Thyroid gland (tissue), 4 donors: ENCODE data around the gene LPP. TPM values are rescaled to one million over a fixed set of nuclear protein-coding genes. Genes with fewer than 3 reads are reported as not detected.

Source experiments
- DNase-seq, 2 donors: peaks; one replicate each; pipeline ENCODE4 v3.0.0-alpha.2; 2019
- H3K27ac ChIP-seq, 3 donors: fragments of 200-600 bp; sonication (generic); 1 replicate in 2 of 3; 2 replicates in 1 of 3; pipeline ENCODE4 v1.5.1; 2016 to 2019; ENCODE audit warnings: mild to moderate bottlenecking in 1 of 3, moderate library complexity in 1 of 3
- H3K27me3 ChIP-seq: fragments of 200-600 bp; sonication (generic); one replicate; pipeline ENCODE4 v1.5.1; 2019
- H3K36me3 ChIP-seq, 2 donors: fragments of 200-600 bp; sonication (generic); one replicate each; pipeline ENCODE4 v1.5.1; 2016 to 2019
- H3K4me1 ChIP-seq, 2 donors: fragments of 200-600 bp; sonication (generic); one replicate each; pipeline ENCODE4 v1.5.1; 2017 to 2019
- H3K4me3 ChIP-seq, 3 donors: fragments of 200-600 bp; sonication (generic); replicated peaks in 1 of 3; 1 replicate in 2 of 3; 2 replicates in 1 of 3; pipeline ENCODE4 v1.5.1; 2016; ENCODE audit warnings: mild to moderate bottlenecking in 1 of 3
- H3K9me3 ChIP-seq: fragments of 200-600 bp; sonication (generic); one replicate; pipeline ENCODE4 v1.5.1; 2017
- CTCF ChIP-seq, 6 experiments: fragments of 200-600 bp in 3 of 6; fragments of 450-650 bp in 3 of 6; sonication (generic) in 3 of 6; IDR thresholded peaks; one replicate each; pipeline ENCODE4 v1.5.1; 2016 to 2019; ENCODE audit warnings: antibody characterized with exemption in 6 of 6, mild to moderate bottlenecking in 2 of 6, inconsistent platforms in 1 of 6, moderate library complexity in 1 of 6
- POLR2A ChIP-seq, 2 donors: fragments of 450-650 bp; IDR thresholded peaks; one replicate each; pipeline ENCODE4 v1.6.1; 2017; ENCODE audit warnings: antibody characterized with exemption in 2 of 2, mild to moderate bottlenecking in 2 of 2, moderate library complexity in 1 of 2
- WGBS, 2 donors: methylation state at CpG; one replicate each; pipeline ENCODE4 v1.1.5; 2017; 5-methylcytosine and 5-hydroxymethylcytosine counted together
- intact Hi-C: fragments of 100-400 bp; cut with DNase I; formaldehyde crosslinking; loops from one replicate; pipeline ENCODE4 v1.15.1; 2023
- total RNA-seq, 4 donors: library from RNA; depleted of rRNA; stranded (reverse); fragments of >200 nt; gene quantifications; one replicate each; pipeline ENCODE4 v1.2.3, GENCODE V29; 2016

The LPP gene
- total RNA-seq, 4 donors from 2014 or later = 79.0 to 141 (median 82.8) TPM

DNA sequence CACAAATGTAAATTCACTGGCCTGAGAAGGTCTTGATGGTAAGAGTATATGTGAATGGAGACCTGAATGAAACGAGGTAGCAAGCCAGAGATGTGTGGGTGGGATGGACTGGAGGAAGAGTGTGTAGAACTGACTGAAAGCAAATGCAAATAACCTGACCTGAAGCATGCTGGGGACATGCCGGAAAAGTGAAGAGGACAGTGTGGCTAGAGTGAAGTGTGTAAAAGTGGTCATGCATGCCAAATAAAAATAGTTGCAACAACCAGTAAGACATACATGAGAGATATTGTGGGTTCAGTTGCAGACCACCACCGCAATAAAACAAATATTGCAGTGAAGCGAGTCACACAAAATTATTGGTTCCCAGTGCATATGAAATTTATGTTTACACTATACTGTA, 82.3 kb downstream of the LPP start:
- no peak overlapping the region for H3K4me3 ChIP-seq
- intact Hi-C loops = no loop called here
- H3K36me3 ChIP-seq = no peaks in the 10 kb centered on the region
- H3K9me3 ChIP-seq = no peaks in the 10 kb centered on the region
- WGBS, 2 donors = 96 to 97% methylated on average over 4 of the region's 4 CpGs
- H3K27me3 ChIP-seq = no peaks in the 10 kb centered on the region
- H3K27ac ChIP-seq = no peak overlapping the region
- DNase-seq = no peak
- TF ChIP-seq POLR2A (IDR thresholded peaks at IDR 0.05) = no peak
- no peak for TF ChIP-seq CTCF (IDR thresholded peaks at IDR 0.05)
- peaks cover 0 to 12% of the 10 kb centered on the region in 2 donors for H3K4me1 ChIP-seq

DNA sequence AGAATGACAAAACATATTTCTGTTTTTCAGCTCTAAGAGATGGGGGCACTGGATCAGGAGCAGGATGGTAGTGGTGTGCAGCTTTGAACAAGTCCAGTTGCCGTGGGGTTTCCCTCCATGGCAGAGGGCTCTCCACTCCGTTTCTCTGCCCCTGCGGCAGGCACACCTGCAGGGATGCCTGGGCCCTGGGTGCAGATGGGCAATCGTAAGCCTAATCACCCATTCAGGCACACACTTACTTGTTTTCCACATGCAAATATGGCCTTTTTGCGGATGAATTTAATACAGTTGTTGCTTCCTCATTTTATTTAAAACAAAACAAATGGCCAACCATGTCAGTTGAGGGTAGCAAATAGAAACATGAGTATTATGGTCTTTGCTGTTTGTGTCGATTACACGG, 85.1 kb downstream of the LPP start:
- Histone ChIP-seq H3K27ac (no peak overlapping the region), H3K36me3 (no peaks in the 10 kb centered on the region), H3K9me3 (no peaks in the 10 kb centered on the region), H3K4me3 (no peak overlapping the region), H3K4me1 (peaks cover 0 to 4% of the 10 kb centered on the region in 2 donors), H3K27me3 (no peaks in the 10 kb centered on the region)
- 91 to 95% methylated on average over 7 of the region's 7 CpGs for WGBS, 2 donors
- TF ChIP-seq CTCF (IDR thresholded peaks at IDR 0.05) (no peak), POLR2A (IDR thresholded peaks at IDR 0.05) (no peak)
- intact Hi-C loops = no loop called here
- no peak for DNase-seq

- no peak for DNase-seq
- H3K36me3 ChIP-seq = no peaks in the 10 kb centered on the region
- no peak overlapping the region for H3K27ac ChIP-seq
- peaks cover 0 to 4% of the 10 kb centered on the region in 2 donors for H3K4me1 ChIP-seq
- H3K27me3 ChIP-seq = no peaks in the 10 kb centered on the region
- no peak for TF ChIP-seq CTCF (IDR thresholded peaks at IDR 0.05)
- TF ChIP-seq POLR2A (IDR thresholded peaks at IDR 0.05) = no peak
- no peaks in the 10 kb centered on the region for H3K9me3 ChIP-seq
- WGBS, 2 donors = 97 to 100% methylated on average over 1 of the region's 1 CpG
- intact Hi-C loops = no loop called here
- no peak overlapping the region for H3K4me3 ChIP-seq
These were observed 85.6 kb downstream of the LPP start for GRCh38 chr3:188239577-188239976.

DNA sequence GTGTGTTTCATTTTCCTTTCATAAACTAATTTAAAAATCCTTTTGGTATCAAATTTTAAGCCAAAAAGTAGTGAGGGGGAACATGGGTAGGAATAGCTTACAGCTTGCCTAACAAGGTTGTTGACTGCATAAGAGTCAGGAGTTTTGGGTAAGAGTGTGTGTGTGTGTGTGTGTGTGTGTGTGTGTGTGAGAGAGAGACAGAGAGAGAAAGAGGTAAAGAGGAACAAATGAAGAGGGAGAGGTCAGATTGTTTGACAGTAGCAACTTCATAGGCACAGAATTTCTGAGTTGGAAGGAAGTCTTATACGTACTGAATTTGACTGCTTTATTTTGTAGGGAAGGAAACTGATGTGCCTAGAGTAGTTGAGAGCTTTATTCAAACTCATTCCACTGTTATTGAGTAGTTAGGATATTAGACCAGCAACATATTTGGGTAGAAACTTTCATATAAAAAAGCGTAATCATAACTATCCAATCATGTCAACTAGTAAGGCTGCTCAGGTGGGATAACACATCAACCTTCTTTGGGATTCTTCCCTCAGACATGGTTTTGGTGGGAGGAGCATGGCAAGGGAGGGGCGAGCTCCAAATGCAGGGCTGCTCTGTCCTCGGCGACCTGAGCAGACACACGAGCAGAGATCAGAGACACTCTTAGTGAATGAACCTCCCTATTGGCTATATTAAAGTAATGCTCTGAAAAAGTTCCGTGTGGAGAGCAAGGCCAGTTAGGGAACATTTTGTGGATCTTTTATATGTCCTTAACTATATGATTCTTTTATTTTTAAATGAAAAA, 86.4 kb downstream of the LPP start:
- no peaks in the 10 kb centered on the region for H3K9me3 ChIP-seq
- no peaks in the 10 kb centered on the region for H3K27me3 ChIP-seq
- H3K36me3 ChIP-seq = no peaks in the 10 kb centered on the region
- peaks cover 0 to 4% of the 10 kb centered on the region in 2 donors for H3K4me1 ChIP-seq
- no peak overlapping the region for H3K4me3 ChIP-seq
- intact Hi-C loops = no loop called here
- TF ChIP-seq POLR2A (IDR thresholded peaks at IDR 0.05) = no peak
- no peak for TF ChIP-seq CTCF (IDR thresholded peaks at IDR 0.05)
- no peak overlapping the region for H3K27ac ChIP-seq
- 90 to 92% methylated on average over 7 of the region's 7 CpGs for WGBS, 2 donors
- DNase-seq = no peak

DNA sequence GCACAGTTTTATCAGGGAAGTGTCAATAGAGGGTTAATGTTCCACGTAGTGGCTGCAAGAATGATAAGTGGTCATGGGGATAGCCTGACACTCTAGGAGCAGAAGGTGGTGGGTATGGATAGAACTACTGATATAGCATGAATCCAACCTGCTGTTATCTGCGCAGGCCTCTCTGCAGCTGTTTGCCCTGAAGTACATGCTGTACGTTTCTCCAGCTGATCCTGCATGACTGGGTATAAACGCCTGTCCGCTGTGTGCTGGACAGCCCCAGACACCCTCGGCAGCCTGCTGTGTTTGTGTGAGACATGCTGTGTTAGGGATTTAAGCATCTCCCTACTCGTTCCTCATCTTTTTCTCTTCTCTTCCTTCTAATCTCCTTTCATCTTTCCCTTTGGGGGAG, 87.1 kb downstream of the LPP start:
- peaks cover 0 to 4% of the 10 kb centered on the region in 2 donors for H3K4me1 ChIP-seq
- 86 to 95% methylated on average over 7 of the region's 7 CpGs for WGBS, 2 donors
- no peaks in the 10 kb centered on the region for H3K27me3 ChIP-seq
- no peak overlapping the region for H3K4me3 ChIP-seq
- H3K36me3 ChIP-seq = no peaks in the 10 kb centered on the region
- TF ChIP-seq CTCF (IDR thresholded peaks at IDR 0.05) (no peak), POLR2A (IDR thresholded peaks at IDR 0.05) (no peak)
- H3K27ac ChIP-seq = no peak overlapping the region
- no peak for DNase-seq
- no peaks in the 10 kb centered on the region for H3K9me3 ChIP-seq
- intact Hi-C loops = no loop called here
